GM23248 (cell line): ENCODE measurements around the gene EEPD1. TPM values are rescaled to one million over a fixed set of nuclear protein-coding genes. Genes with fewer than 3 reads are reported as not detected.

ENCODE experiments used
- DNase-seq: peaks from one replicate; pipeline ENCODE4 v3.0.0-alpha.2; 2015
- H2AFZ ChIP-seq: fragments of 200-600 bp; sonication (generic); 2 replicates; pipeline ENCODE4 v1.6.1; 2016; ENCODE audit warnings: antibody characterized with exemption
- H3F3A ChIP-seq: fragments of 200-600 bp; sonication (generic); 2 replicates; pipeline ENCODE4 v1.6.1; 2016; ENCODE audit warnings: mild to moderate bottlenecking, antibody characterized with exemption, mixed run types; ENCODE audit not compliant: insufficient read depth
- H3K27ac ChIP-seq: fragments of 200-600 bp; sonication (generic); 2 replicates; pipeline ENCODE4 v1.5.1; 2016; ENCODE audit warnings: mild to moderate bottlenecking
- H3K27me3 ChIP-seq: fragments of 200-600 bp; sonication (generic); replicated peaks from 2 replicates; pipeline ENCODE4 v1.6.1; 2016; ENCODE audit warnings: mild to moderate bottlenecking; ENCODE audit not compliant: insufficient read depth
- H3K36me3 ChIP-seq: fragments of 200-600 bp; sonication (generic); 2 replicates; pipeline ENCODE4 v1.6.1; 2016; ENCODE audit warnings: low read depth, mild to moderate bottlenecking
- H3K4me1 ChIP-seq: fragments of 200-600 bp; sonication (generic); 2 replicates; pipeline ENCODE4 v1.6.1; 2016; ENCODE audit warnings: mild to moderate bottlenecking; ENCODE audit not compliant: insufficient read depth
- H3K4me2 ChIP-seq: fragments of 200-600 bp; sonication (generic); one replicate; pipeline ENCODE4 v1.6.1; 2016; ENCODE audit warnings: mild to moderate bottlenecking; ENCODE audit not compliant: unreplicated experiment
- H3K4me3 ChIP-seq: fragments of 200-600 bp; sonication (generic); 2 replicates; pipeline ENCODE4 v1.5.1; 2016; ENCODE audit warnings: mild to moderate bottlenecking
- H3K79me2 ChIP-seq: fragments of 200-600 bp; sonication (generic); 2 replicates; pipeline ENCODE4 v1.6.1; 2016; ENCODE audit warnings: mild to moderate bottlenecking; ENCODE audit not compliant: insufficient read depth
- H3K9ac ChIP-seq: fragments of 200-600 bp; sonication (generic); 2 replicates; pipeline ENCODE4 v1.6.1; 2016; ENCODE audit warnings: mild to moderate bottlenecking
- H3K9me2 ChIP-seq: fragments of 200-600 bp; sonication (generic); 2 replicates; pipeline ENCODE4 v1.6.1; 2016; ENCODE audit warnings: mixed run types, mild to moderate bottlenecking, moderate library complexity; ENCODE audit not compliant: insufficient read depth
- H3K9me3 ChIP-seq: fragments of 200-600 bp; sonication (generic); one replicate; pipeline ENCODE4 v1.6.1; 2017; ENCODE audit warnings: low read depth
- H4K20me1 ChIP-seq: fragments of 200-600 bp; sonication (generic); 2 replicates; pipeline ENCODE4 v1.6.0; 2016; ENCODE audit not compliant: insufficient read depth
- EZH2 ChIP-seq: fragments of 200-600 bp; sonication (generic); IDR thresholded peaks from 2 replicates; pipeline ENCODE4 v1.6.1; 2018; ENCODE audit warnings: antibody characterized with exemption, mild to moderate bottlenecking; ENCODE audit not compliant: insufficient read depth, poor library complexity, severe bottlenecking
- EZH2phosphoT487 ChIP-seq: fragments of 200-600 bp; sonication (generic); IDR thresholded peaks from 2 replicates; pipeline ENCODE4 v1.6.1; 2018; ENCODE audit warnings: antibody characterized with exemption, moderate library complexity, mild to moderate bottlenecking, low read depth; ENCODE audit not compliant: insufficient read depth
- WGBS, 2 experiments: methylation state at CpG; one replicate each; pipeline ENCODE4 v1.1.6; 2015 to 2017; ENCODE audit warnings: low lambda C conversion rate in 2 of 2, low coverage in 1 of 2; ENCODE audit errors: missing lambda C conversion rate in 2 of 2; 5-methylcytosine and 5-hydroxymethylcytosine counted together
- in situ Hi-C: fragments of 300-500 bp; cut with MboI; formaldehyde crosslinking; loops from 2 replicates; pipeline ENCODE4 v1.15.0; 2020
- polyA plus RNA-seq: library from polyadenylated mRNA; unstranded; fragments of >200 nt; fragmentation: Nextera tagmentation; extraction: Ambion mirVana; gene quantifications from 2 replicates; pipeline ENCODE4 v1.2.1, GENCODE V29; 2016
- total RNA-seq: library from RNA; depleted of rRNA; stranded (reverse); fragments of >200 nt; shearing (Covaris generic); gene quantifications from 2 replicates; pipeline ENCODE4 v1.2.3, GENCODE V29; 2014

EEPD1 gene
- total and polyA plus RNA-seq, 2 experiments from 2014 or later = 1.6 to 5.2 TPM

- Histone ChIP-seq H2AFZ (no peak overlapping the region), H3K4me1 (no peaks in the 10 kb centered on the region), H3F3A (no peaks in the 10 kb centered on the region), H3K9me2 (no peaks in the 10 kb centered on the region), H4K20me1 (no peaks in the 10 kb centered on the region), H3K9me3 (no peaks in the 10 kb centered on the region), H3K27ac (no peak overlapping the region), H3K36me3 (no peaks in the 10 kb centered on the region), H3K79me2 (no peaks in the 10 kb centered on the region), H3K27me3 (no peaks in the 10 kb centered on the region), H3K9ac (no peak overlapping the region), H3K4me3 (no peak overlapping the region), H3K4me2 (no peak overlapping the region)
- WGBS, 2 experiments = 81 to 89% methylated on average over 2 of the region's 2 CpGs
- DNase-seq = no peak
- TF ChIP-seq EZH2 (no peak), EZH2phosphoT487 (no peak)
- in situ Hi-C loops = no loop called here
Measured at GRCh38 chr7:36185092-36185491, 32.0 kb downstream of the EEPD1 start.

GRCh38 chr7:36185756-36186155 is 32.7 kb downstream of the EEPD1 start:
- WGBS, 2 experiments = 93 to 95% methylated on average over 7 of the region's 7 CpGs
- no peaks in the 10 kb centered on the region for H3F3A ChIP-seq
- TF ChIP-seq EZH2phosphoT487 (no peak), EZH2 (no peak)

GRCh38 chr7:36186359-36187121 is 33.5 kb downstream of the EEPD1 start:
- H3K9me2 ChIP-seq = no peaks in the 10 kb centered on the region
- peaks cover 2% of the 10 kb centered on the region; the same call in 1 of the 2 replicates for H3K4me1 ChIP-seq
- in situ Hi-C loops = no loop called here
- H3K9me3 ChIP-seq = no peaks in the 10 kb centered on the region
- TF ChIP-seq EZH2 = no peak
- TF ChIP-seq EZH2phosphoT487 = no peak
- no peak overlapping the region for H3K9ac ChIP-seq
- H3K27me3 ChIP-seq = no peaks in the 10 kb centered on the region
- no peak overlapping the region for H3K4me3 ChIP-seq
- H4K20me1 ChIP-seq = no peaks in the 10 kb centered on the region
- H3K4me2 ChIP-seq = no peak overlapping the region
- no peaks in the 10 kb centered on the region for H3K36me3 ChIP-seq
- DNase-seq = no peak
- no peaks in the 10 kb centered on the region for H3K79me2 ChIP-seq
- 84 to 89% methylated on average over 6 of the region's 6 CpGs for WGBS, 2 experiments
- no peak overlapping the region for H3K27ac ChIP-seq
- H3F3A ChIP-seq = peaks cover 4% of the 10 kb centered on the region
- H2AFZ ChIP-seq = no peak overlapping the region

More at GRCh38 chr7:36185756-36186155, 32.7 kb downstream of the EEPD1 start:
- no peaks in the 10 kb centered on the region for H3K9me3 ChIP-seq
- no peaks in the 10 kb centered on the region for H4K20me1 ChIP-seq
- in situ Hi-C loops = no loop called here
- no peak overlapping the region for H3K9ac ChIP-seq
- no peaks in the 10 kb centered on the region for H3K9me2 ChIP-seq
- no peaks in the 10 kb centered on the region for H3K79me2 ChIP-seq
- no peak overlapping the region for H3K27ac ChIP-seq
- peak; percentile 45 for DNase-seq
- no peaks in the 10 kb centered on the region for H3K4me1 ChIP-seq
- H3K27me3 ChIP-seq = no peaks in the 10 kb centered on the region
- no peaks in the 10 kb centered on the region for H3K36me3 ChIP-seq
- no peak overlapping the region for H3K4me3 ChIP-seq
- H3K4me2 ChIP-seq = no peak overlapping the region
- H2AFZ ChIP-seq = no peak overlapping the region

DNA sequence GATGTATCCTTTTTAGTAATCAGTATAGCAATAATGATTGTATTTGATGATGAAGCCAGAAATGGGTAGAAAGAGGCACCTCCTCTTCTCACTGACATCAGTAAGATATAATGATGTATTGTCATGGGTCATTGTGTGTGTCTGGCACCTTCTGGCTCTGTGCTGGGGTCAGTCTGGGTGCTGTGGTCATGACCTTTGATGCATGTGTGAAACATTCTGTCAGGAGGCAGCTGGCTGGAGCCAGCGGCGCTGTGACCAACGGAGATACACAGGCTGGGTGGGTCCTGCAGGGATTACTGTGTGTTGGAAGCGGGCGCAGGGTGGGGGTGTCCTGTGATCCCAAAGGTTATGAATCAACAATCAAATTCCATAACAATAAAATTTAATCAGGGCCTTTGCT is 35.2 kb downstream of the EEPD1 start:
- TF ChIP-seq EZH2phosphoT487 (no peak), EZH2 (no peak)
- Histone ChIP-seq H3F3A (peaks cover 18% of the 10 kb centered on the region), H3K79me2 (no peaks in the 10 kb centered on the region), H3K27me3 (no peaks in the 10 kb centered on the region), H3K27ac (no peak overlapping the region), H3K4me3 (no peak overlapping the region), H3K9me3 (no peaks in the 10 kb centered on the region), H3K4me2 (no peak overlapping the region), H3K36me3 (no peaks in the 10 kb centered on the region), H3K9ac (no peak overlapping the region), H3K4me1 (peaks cover 19% of the 10 kb centered on the region), H3K9me2 (no peaks in the 10 kb centered on the region), H2AFZ (no peak overlapping the region), H4K20me1 (no peaks in the 10 kb centered on the region)
- 79 to 86% methylated on average over 5 of the region's 5 CpGs for WGBS, 2 experiments
- in situ Hi-C loops = no loop called here
- no peak for DNase-seq

DNA sequence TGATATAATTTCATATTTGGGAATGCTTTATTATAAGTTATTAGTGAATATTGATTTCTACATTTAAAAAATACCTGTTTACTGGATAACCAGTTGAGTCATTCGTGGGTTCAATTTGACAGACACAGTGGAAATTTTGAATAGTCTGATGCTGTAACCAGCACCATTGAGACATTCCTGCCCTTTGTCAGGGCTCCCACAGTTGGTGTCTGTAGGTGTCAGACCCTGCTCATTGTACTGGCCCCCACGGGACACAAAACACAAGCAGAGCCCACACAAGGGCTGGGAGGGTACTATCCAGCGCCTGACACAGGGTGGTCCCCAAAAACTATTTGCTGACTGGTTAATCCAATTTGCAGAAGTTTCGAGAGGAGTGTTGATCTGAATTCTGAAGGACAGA is 35.9 kb downstream of the EEPD1 start:
- Histone ChIP-seq H3K9ac (no peak overlapping the region), H3K79me2 (no peaks in the 10 kb centered on the region), H3F3A (peaks cover 18% of the 10 kb centered on the region), H3K36me3 (no peaks in the 10 kb centered on the region), H3K4me3 (no peak overlapping the region), H3K4me1 (peaks cover 20% of the 10 kb centered on the region), H3K27ac (no peak overlapping the region), H3K9me3 (no peaks in the 10 kb centered on the region), H3K4me2 (no peak overlapping the region), H3K27me3 (no peaks in the 10 kb centered on the region), H2AFZ (no peak overlapping the region), H4K20me1 (no peaks in the 10 kb centered on the region), H3K9me2 (no peaks in the 10 kb centered on the region)
- in situ Hi-C loops = no loop called here
- no peak for TF ChIP-seq EZH2phosphoT487
- no peak for TF ChIP-seq EZH2
- no peak for DNase-seq
- 69 to 83% methylated on average over 4 of the region's 4 CpGs for WGBS, 2 experiments
